ENCODE data around the gene CDH23.

- TF ChIP-seq CTCF (IDR thresholded peaks at IDR 0.05), result no peak
- no peak for TF ChIP-seq USF2 (IDR thresholded peaks at IDR 0.05)
- no peak for TF ChIP-seq REST (IDR thresholded peaks at IDR 0.05)
- TF ChIP-seq NFE2L2 (conservative IDR thresholded peaks at IDR 0.05; ENCODE audit: low read length), result no peak
- no peak for TF ChIP-seq ZFP36 (IDR thresholded peaks at IDR 0.05; ENCODE audit: borderline replicate concordance, partially characterized antibody)
These were observed 290.4 kb downstream of the CDH23 start for GRCh38 chr10:71687077-71687476.

Measured in A549 (cell line).